Right lobe of liver (tissue), 6 donors: ENCODE measurements around the gene CENPF. TPM values are rescaled to one million over a fixed set of nuclear protein-coding genes. Genes with fewer than 3 reads are reported as not detected.

Experiments
- ATAC-seq, 4 donors: fragments of 200-7000 bp; cut with Tn5 transposase; one replicate each; pipeline ENCODE4 v1.9.1; 2020; ENCODE audit warnings: mild to moderate bottlenecking in 4 of 4, moderate library complexity in 4 of 4
- DNase-seq, 3 donors: peaks; one replicate each; pipeline ENCODE4 v3.0.0-alpha.2; 2020
- H3K27ac ChIP-seq, 3 donors: fragments of 200-600 bp; one replicate each; pipeline ENCODE4 v1.8.0; 2022
- H3K27me3 ChIP-seq, 2 donors: fragments of 200-600 bp; one replicate each; pipeline ENCODE4 v1.8.0; 2022
- H3K36me3 ChIP-seq, 4 donors: fragments of 200-600 bp; sonication (generic) in 1 of 4; one replicate each; pipeline versions ENCODE4 v1.5.1 to v1.8.0; 2017 to 2022; ENCODE audit warnings: control low read depth in 1 of 4
- H3K4me1 ChIP-seq, 4 donors: fragments of 200-600 bp; sonication (generic) in 1 of 4; one replicate each; pipeline versions ENCODE4 v1.5.1 to v1.8.0; 2017 to 2022; ENCODE audit warnings: control low read depth in 1 of 4
- H3K4me3 ChIP-seq, 3 donors: fragments of 200-600 bp; one replicate each; pipeline ENCODE4 v1.8.0; 2022
- H3K9me3 ChIP-seq, 4 donors: fragments of 200-600 bp; sonication (generic) in 1 of 4; one replicate each; pipeline versions ENCODE4 v1.5.1 to v1.8.0; 2017 to 2022; ENCODE audit warnings: control low read depth in 1 of 4
- CTCF ChIP-seq, 4 donors: fragments of 200-600 bp in 3 of 4; fragments of 450-650 bp in 1 of 4; IDR thresholded peaks; one replicate each; pipeline versions ENCODE4 v1.5.1 to v1.8.0; 2016 to 2022; ENCODE audit warnings: antibody characterized with exemption in 4 of 4, mild to moderate bottlenecking in 2 of 4
- POLR2A ChIP-seq: fragments of 450-650 bp; IDR thresholded peaks from one replicate; pipeline ENCODE4 v1.6.1; 2017; ENCODE audit warnings: antibody characterized with exemption, mild to moderate bottlenecking
- WGBS: methylation state at CpG from one replicate; pipeline ENCODE4 v1.1.6; 2018; ENCODE audit warnings: low coverage, low lambda C conversion rate; ENCODE audit not compliant: insufficient coverage; ENCODE audit errors: missing lambda C conversion rate; 5-methylcytosine and 5-hydroxymethylcytosine counted together
- intact Hi-C, 2 donors: fragments of 100-400 bp; cut with DNase I; formaldehyde crosslinking; loops; one replicate each; pipeline versions ENCODE4 v1.11.2 to v1.14.1; 2022
- total RNA-seq, 6 experiments: library from RNA; depleted of rRNA in 2 of 6; stranded (reverse); fragments of >200 nt in 2 of 6; fragmentation: NEBNext Ultra II Directional in 3 of 6; extraction: Animal tissue kit (Norgen Biotek cat#: 25700) in 3 of 6; gene quantifications; one replicate each; pipeline versions ENCODE4 v1.1.0 to v1.2.4, GENCODE V29; 2016 to 2023
- donor health status: DM: no; HTN: yes; CAD: no.
- donor health status: DM: no; HTN: no; CAD: no.
- donor health status: DM: no; HTN: no; CAD: no.
- donor health status: DM: no; HTN: yes; CAD: no.
- donor health status: DM: no; HTN: yes; CAD: no.

Gene CENPF
- total RNA-seq, 6 experiments from 2014 or later, result 0.13 to 3.3 (median 1.0) TPM

- Histone ChIP-seq H3K4me1 (no peaks in the 10 kb centered on the region), H3K27ac (no peak overlapping the region), H3K4me3 (no peak overlapping the region), H3K27me3 (no peaks in the 10 kb centered on the region), H3K9me3 (no peaks in the 10 kb centered on the region), H3K36me3 (no peaks in the 10 kb centered on the region)
- DNase-seq (no peak), ATAC-seq (no peak)
- 44% methylated on average over 2 of the region's 2 CpGs for WGBS
- TF ChIP-seq CTCF (IDR thresholded peaks at IDR 0.05) (no peak), POLR2A (no peak)
- intact Hi-C loops, result no loop called here
These were observed 57.2 kb downstream of the CENPF start for GRCh38 chr1:214660190-214660589.

- DNase-seq (peak in 1 of 3 donors; percentile 20), ATAC-seq (peak; percentile 47 to 61 (median 57))
- WGBS, result 86% methylated on average over 4 of the region's 4 CpGs
- Histone ChIP-seq H3K4me1 (no peaks in the 10 kb centered on the region), H3K27me3 (no peaks in the 10 kb centered on the region), H3K9me3 (no peaks in the 10 kb centered on the region), H3K4me3 (no peak overlapping the region), H3K27ac (no peak overlapping the region), H3K36me3 (no peaks in the 10 kb centered on the region)
- intact Hi-C loops, result no loop called here
- TF ChIP-seq POLR2A (no peak), CTCF (IDR thresholded peaks at IDR 0.05) (peak; percentile 17 to 43 (median 30))
These were observed 57.9 kb downstream of the CENPF start for GRCh38 chr1:214660900-214661299.

- no peak for ATAC-seq
- H3K27ac ChIP-seq, result no peak overlapping the region
- no peaks in the 10 kb centered on the region for H3K4me1 ChIP-seq
- intact Hi-C loops, result no loop called here
- no peaks in the 10 kb centered on the region for H3K27me3 ChIP-seq
- no peak overlapping the region for H3K4me3 ChIP-seq
- no peaks in the 10 kb centered on the region for H3K9me3 ChIP-seq
- DNase-seq, result no peak
- 88% methylated on average over 3 of the region's 3 CpGs for WGBS
- TF ChIP-seq CTCF (IDR thresholded peaks at IDR 0.05) (no peak), POLR2A (no peak)
- H3K36me3 ChIP-seq, result no peaks in the 10 kb centered on the region
These were observed 59.3 kb downstream of the CENPF start for GRCh38 chr1:214662223-214662785.

- no peaks in the 10 kb centered on the region for H3K9me3 ChIP-seq
- no peaks in the 10 kb centered on the region for H3K36me3 ChIP-seq
- intact Hi-C loops, result no loop called here
- DNase-seq (no peak), ATAC-seq (no peak)
- no peak for TF ChIP-seq POLR2A
- TF ChIP-seq CTCF (IDR thresholded peaks at IDR 0.05), result no peak
- no peaks in the 10 kb centered on the region for H3K4me1 ChIP-seq
- H3K27ac ChIP-seq, result no peak overlapping the region
- H3K4me3 ChIP-seq, result no peak overlapping the region
- WGBS, result 83% methylated on average over 8 of the region's 8 CpGs
- H3K27me3 ChIP-seq, result no peaks in the 10 kb centered on the region
These were observed 61.8 kb downstream of the CENPF start for GRCh38 chr1:214664651-214665433.
